Measurements from ENCODE around the gene CLIP1.
A peak's percentile ranks its signal among the peaks of the same experiment; 100 is the strongest.
"Not testable (repeated sequence)": the region's sequence is repeated elsewhere in the genome, so short reads cannot be mapped to it uniquely, and the experiment has no call there.

Gene CLIP1

DNA sequence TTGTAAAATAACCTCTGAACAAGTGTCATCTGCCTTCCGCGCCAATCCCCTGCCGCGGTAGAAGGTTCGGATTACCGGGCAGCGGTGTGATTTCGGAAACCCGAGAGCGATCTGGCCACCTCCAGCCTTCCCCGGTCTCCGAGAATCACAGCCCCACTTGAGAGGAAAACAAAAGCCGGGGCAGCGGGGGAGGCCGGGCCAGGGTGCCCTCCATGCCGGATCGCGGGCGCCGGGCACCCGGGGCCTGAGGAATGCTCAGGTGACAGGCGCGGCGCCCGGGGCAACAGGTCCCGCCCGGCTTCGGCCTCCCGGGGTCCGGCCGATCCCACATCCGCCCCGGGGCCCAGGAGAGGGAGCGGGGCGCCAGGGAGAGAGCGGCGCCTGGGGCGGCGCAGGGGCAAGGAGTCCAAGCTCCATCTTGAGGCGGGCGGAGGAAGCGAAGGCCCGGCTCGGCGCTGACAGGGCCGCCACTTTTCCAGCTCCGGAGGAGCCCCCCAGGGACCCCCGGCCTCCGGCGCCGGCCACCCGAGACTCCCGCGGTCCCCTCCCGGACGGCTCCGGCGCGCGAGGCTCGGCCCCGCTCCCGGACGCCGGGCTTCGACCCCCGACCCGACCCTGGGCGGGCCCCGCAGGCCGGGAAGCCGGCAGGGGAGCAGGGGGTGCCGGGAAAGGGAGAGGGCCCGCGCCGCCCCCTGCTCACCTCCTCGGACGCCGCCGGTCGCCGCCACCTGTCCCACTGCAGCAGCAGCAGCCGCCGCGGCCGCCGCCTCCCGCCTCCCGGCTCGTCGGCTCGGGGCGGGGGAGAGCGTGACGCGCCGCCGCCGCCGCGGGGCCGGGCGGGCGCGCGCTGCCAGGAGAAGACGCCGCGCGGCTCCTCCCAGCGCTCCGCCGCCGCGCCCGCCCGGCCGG, at the start of gene CLIP1:
Gene CLIP1 (minus strand): TSS at position 849 of the 909 bp plus-strand sequence. CDS start 42,217 bp downstream, outside the sequence.
- no peak for DNase-seq

GRCh38 chr12:122471324-122472226, 49.1 kb upstream of the CLIP1 start:
- peak; percentile 0 for DNase-seq

GRCh38 chr12:122470576-122470975, 48.1 kb upstream of the CLIP1 start:
- not testable (repeated sequence) for DNase-seq

DNA sequence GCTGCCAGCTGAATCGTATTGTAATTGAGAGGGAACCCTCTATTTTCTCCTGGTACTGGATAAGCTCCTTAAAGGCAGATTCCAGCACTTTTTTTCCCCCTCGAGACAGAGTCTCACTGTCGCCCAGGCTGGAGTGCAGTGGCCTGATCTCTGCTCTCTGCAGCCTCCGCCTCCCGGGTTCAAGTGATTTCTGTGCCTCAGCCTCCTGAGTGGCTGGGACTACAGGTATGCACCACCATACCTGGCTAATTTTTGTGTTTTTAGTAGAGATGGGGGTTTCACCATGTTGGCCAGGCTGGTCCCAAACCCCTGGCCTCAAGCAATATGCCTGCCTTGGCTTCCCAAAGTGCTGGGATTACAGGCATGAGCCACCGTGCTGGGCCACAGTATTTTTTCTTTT, 47.4 kb upstream of the CLIP1 start:
- DNase-seq = not testable (repeated sequence)

GRCh38 chr12:122467983-122468382, 45.5 kb upstream of the CLIP1 start:
- no peak for DNase-seq

GRCh38 chr12:122464317-122465042, 42.0 kb upstream of the CLIP1 start:
- not testable (repeated sequence) for DNase-seq

DNA sequence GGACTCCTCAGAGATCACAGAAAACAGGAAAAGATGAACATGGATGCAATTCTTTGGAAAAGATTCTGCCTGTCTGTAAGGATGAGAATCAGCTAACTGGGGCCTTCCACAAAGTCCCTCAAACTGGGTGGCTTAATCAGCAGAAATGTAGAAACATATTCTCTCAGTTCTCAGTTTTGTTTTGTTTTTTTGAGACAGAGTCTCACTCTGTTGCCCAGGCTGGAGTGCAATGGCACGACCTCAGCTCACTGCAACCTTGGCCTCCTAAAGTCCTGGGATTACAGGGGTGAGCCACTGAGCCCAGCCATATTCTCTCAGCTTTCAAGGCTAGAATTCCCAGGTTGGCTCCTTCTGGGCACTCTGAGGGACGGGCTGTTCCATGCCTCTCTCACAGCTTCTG, 38.2 kb upstream of the CLIP1 start:
- DNase-seq = no peak

DNA sequence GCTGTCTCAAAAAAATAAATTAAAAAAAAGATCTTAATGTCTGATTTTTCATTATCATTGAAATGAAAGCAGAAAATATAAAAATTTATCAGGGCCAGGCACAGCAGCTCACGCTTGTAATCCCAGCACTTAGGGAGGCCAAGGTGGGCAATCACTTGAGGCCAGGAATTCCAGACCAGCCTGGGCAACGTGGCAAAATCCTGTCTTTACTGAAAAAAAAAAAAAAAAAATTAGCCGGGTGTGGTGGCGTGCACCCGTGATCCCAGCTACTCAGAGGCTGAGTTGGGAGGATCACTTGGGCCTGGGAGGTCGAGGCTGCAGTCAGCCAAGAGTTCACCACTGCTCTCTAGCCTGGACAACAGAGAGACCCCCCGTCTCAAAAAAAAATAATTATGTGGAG, 37.6 kb upstream of the CLIP1 start:
- DNase-seq = no peak

GRCh38 chr12:122459211-122459610, 36.7 kb upstream of the CLIP1 start:
- no peak for DNase-seq

GRCh38 chr12:122458105-122459035, 35.9 kb upstream of the CLIP1 start:
- no peak for DNase-seq

DNA sequence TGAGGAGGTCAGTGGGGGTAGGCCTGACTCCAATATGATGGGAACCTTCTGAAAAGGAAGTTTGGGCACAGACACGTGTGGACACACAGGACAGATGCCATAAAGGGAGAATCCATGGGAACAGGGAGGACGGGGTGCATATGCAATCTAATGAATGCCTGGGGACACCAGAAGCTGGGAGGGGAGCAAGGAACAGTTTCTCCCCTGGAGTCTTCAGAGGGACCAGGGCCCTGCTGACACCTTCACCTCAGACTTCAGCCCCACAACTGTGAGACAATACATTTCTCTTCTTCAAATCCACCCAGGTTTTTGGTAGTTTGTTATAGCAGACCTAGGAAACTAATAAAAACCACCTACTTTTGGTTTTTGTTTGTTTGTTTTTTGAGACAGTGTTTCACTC, 35.2 kb upstream of the CLIP1 start:
- DNase-seq = no peak

DNA sequence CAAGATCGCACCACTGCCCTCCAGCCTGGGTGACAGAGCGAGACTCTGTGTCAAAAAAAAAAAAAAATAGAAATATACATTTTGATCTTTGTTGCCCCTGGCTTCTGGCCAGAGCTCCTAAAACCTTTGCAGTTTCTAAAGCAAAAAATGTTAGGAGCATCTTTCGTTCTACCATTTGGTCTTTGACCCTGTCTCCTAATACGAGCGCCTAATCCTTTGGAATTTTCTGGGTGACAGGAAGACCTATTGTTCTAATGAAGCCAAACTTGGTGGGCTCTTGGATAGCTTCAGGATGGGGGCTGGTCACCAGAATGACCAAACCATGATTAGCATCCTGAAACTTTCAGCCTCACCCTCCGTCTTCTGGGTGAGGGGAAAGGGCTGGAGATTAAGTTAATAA, 32.3 kb upstream of the CLIP1 start:
- DNase-seq = no peak

- no peak for DNase-seq
These were observed 31.8 kb upstream of the CLIP1 start for GRCh38 chr12:122454250-122454721.

GRCh38 chr12:122452701-122453285, 30.3 kb upstream of the CLIP1 start:
- DNase-seq = no peak

DNA sequence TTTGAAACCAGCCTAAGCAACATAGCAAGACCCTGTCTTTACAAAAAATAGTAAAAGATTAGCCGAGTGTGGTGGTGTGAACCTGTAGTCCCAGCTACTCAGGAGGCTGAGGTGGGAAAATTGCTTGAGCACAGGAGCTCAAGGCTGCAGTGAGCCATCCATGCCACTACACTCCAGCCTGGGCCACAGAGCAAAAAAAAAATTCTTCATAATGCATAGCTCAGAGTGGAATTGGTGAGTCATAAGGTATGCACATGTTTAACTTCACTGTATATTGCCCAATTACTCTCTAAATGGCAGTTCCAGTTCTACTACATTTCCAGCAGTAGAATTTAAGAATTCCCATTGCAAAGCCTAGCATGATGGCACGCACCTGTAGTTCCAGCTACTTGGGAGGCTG, 26.8 kb upstream of the CLIP1 start:
- DNase-seq = no peak

DNA sequence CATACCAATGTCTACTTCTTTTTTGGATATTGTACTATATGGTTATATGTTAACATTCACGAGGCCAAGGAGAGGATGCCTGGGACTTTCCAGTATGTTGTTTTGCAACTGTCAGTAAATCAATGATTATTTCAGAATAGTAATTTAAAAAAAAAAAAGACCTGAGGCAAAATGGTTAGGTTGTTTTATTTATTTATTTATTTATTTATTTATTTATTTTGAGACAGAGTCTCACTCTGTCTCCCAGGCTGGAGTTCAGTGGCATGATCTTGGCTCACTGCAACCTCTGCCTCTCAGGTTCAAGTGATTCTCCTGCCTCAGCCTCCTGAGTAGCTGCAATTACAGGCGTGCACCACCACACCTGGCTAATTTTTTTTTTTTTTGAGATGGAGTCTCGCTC, 25.4 kb upstream of the CLIP1 start:
- not testable (repeated sequence) for DNase-seq

- DNase-seq = not testable (repeated sequence)
These were observed 23.9 kb upstream of the CLIP1 start for GRCh38 chr12:122446390-122446789.

GRCh38 chr12:122444071-122444470, 21.6 kb upstream of the CLIP1 start:
- not testable (repeated sequence) for DNase-seq

GRCh38 chr12:122438822-122439221, 16.4 kb upstream of the CLIP1 start:
- DNase-seq = not testable (repeated sequence)

- DNase-seq = no peak
These were observed 15.2 kb upstream of the CLIP1 start for GRCh38 chr12:122437656-122438121.

- DNase-seq = no peak
These were observed 12.7 kb upstream of the CLIP1 start for GRCh38 chr12:122435186-122435585.
